ENCODE data around the gene TRIM54. TPM values are rescaled to one million over a fixed set of nuclear protein-coding genes. Genes with fewer than 3 reads are reported as not detected.

Gene TRIM54
- total and polyA plus RNA-seq, 12 donors = 1.2 to 47.1 (median 13.9) TPM

GRCh38 chr2:27308359-27308881 is 26.2 kb downstream of the TRIM54 start, which contains the start of gene UCN:
TSS of gene UCN (minus strand) at chr2:27308445. CDS start at chr2:27307895, 550 bp downstream.
- no peak within 1 kb of the TSS for H3K27ac ChIP-seq
- peaks cover 10 to 21% of the 10 kb centered on the region in 2 donors for H3K4me1 ChIP-seq (replicated peaks in 1 of 2)
- peak; percentile 60 to 77 (median 71) for DNase-seq
- H3K9me3 ChIP-seq (replicated peaks in 1 of 3) = no peaks in the 10 kb centered on the region
- intact Hi-C loops (cut with DNase I) = loop anchor here in 1 of 2 donors (10.0 kb wide), 1 partner anchor 64 kb away; no protein-coding TSS in a partner anchor
- TF ChIP-seq, protein P1, sequence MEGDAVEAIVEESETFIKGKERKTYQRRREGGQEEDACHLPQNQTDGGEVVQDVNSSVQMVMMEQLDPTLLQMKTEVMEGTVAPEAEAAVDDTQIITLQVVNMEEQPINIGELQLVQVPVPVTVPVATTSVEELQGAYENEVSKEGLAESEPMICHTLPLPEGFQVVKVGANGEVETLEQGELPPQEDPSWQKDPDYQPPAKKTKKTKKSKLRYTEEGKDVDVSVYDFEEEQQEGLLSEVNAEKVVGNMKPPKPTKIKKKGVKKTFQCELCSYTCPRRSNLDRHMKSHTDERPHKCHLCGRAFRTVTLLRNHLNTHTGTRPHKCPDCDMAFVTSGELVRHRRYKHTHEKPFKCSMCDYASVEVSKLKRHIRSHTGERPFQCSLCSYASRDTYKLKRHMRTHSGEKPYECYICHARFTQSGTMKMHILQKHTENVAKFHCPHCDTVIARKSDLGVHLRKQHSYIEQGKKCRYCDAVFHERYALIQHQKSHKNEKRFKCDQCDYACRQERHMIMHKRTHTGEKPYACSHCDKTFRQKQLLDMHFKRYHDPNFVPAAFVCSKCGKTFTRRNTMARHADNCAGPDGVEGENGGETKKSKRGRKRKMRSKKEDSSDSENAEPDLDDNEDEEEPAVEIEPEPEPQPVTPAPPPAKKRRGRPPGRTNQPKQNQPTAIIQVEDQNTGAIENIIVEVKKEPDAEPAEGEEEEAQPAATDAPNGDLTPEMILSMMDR (IDR thresholded peaks at IDR 0.05) = no peak
- no peak for TF ChIP-seq POLR2A (IDR thresholded peaks at IDR 0.05)
- peaks cover 19% of the 10 kb centered on the region for H3K27me3 ChIP-seq
- 28 to 51% (median 29%) methylated on average over 7 to 25 of the region's 25 CpGs for WGBS, 4 donors
- peaks cover 0 to 6% of the 10 kb centered on the region in 2 donors for H3K36me3 ChIP-seq (replicated peaks in 1 of 2)
- H3K4me3 ChIP-seq = no peak within 1 kb of the TSS

DNA sequence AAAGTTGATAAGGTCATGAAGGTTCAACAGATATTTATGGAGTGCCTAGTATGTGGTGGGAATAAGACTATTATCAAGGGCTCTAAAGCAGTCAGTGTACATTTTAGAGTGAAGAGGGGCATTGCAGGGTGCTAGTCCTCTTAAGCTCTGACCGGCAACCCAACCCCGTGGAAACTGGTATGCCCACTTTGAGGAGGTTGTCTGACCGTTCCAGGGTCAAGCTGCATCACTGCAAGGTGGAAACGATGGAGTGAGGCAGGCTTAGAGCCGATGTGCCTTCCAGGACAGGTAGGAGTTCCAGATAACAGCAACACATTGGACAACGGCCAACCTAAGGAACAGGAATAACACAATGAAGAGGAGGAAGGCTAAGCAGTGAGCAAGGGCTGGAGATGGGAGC is 27.4 kb downstream of the TRIM54 start:
- H3K36me3 ChIP-seq (replicated peaks in 1 of 2) = peaks cover 0 to 6% of the 10 kb centered on the region in 2 donors
- TF ChIP-seq, protein P1 (IDR thresholded peaks at IDR 0.05) = no peak
- TF ChIP-seq POLR2A (IDR thresholded peaks at IDR 0.05) = no peak
- DNase-seq = no peak
- H3K27me3 ChIP-seq = peaks cover 19% of the 10 kb centered on the region
- H3K4me1 ChIP-seq (replicated peaks in 1 of 2) = peaks cover 10 to 21% of the 10 kb centered on the region in 2 donors
- intact Hi-C loops (cut with DNase I) = loop anchor here in 1 of 2 donors (10.0 kb wide), 1 partner anchor 65 kb away; no protein-coding TSS in a partner anchor
- no peaks in the 10 kb centered on the region for H3K9me3 ChIP-seq (replicated peaks in 1 of 3)
- WGBS, 4 donors = 91 to 93% (median 92%) methylated on average over 6 of the region's 6 CpGs
- H3K27ac ChIP-seq = no peak overlapping the region
- no peak overlapping the region for H3K4me3 ChIP-seq

DNA sequence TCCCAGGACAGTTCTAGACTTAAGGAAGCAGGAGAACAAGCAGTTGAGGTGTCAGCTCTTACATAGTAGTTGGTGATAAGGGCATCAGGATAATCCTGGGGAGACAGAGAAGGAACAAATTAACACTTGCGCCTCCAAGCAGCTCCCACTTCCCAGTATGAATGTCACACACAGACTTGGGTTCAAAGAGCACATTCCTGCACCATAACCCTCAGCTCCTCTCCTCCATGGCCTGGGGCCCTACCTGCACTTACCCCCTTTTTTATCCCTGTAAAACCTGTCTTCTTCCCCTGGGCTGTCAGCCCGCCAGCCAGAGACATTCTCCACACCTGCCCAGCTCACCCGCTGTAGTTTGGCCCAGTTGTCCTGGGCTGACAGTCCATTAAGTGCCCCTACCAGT is 29.9 kb downstream of the TRIM54 start:
- no peaks in the 10 kb centered on the region for H3K9me3 ChIP-seq (replicated peaks in 1 of 3)
- intact Hi-C loops (cut with DNase I) = no loop called here
- TF ChIP-seq, protein P1 (IDR thresholded peaks at IDR 0.05) = no peak
- no peak for TF ChIP-seq POLR2A (IDR thresholded peaks at IDR 0.05)
- peaks cover 0 to 6% of the 10 kb centered on the region in 2 donors for H3K36me3 ChIP-seq (replicated peaks in 1 of 2)
- H3K27ac ChIP-seq = no peak overlapping the region
- peaks cover 10 to 15% of the 10 kb centered on the region in 2 donors for H3K4me1 ChIP-seq (replicated peaks in 1 of 2)
- H3K27me3 ChIP-seq = peaks cover 10% of the 10 kb centered on the region
- DNase-seq = no peak
- 89 to 100% (median 97%) methylated on average over 2 to 3 of the region's 3 CpGs for WGBS, 4 donors
- no peak overlapping the region for H3K4me3 ChIP-seq

- intact Hi-C loops (cut with DNase I) = no loop called here
- Histone ChIP-seq H3K9me3 (replicated peaks in 1 of 3) (no peaks in the 10 kb centered on the region), H3K36me3 (replicated peaks in 1 of 2) (peaks cover 0 to 6% of the 10 kb centered on the region in 2 donors), H3K4me3 (no peak overlapping the region), H3K27ac (no peak overlapping the region), H3K4me1 (replicated peaks in 1 of 2) (no peaks in the 10 kb centered on the region), H3K27me3 (no peaks in the 10 kb centered on the region)
- TF ChIP-seq POLR2A (IDR thresholded peaks at IDR 0.05) = no peak
- TF ChIP-seq, protein P1 (IDR thresholded peaks at IDR 0.05) = no peak
- 92 to 96% (median 94%) methylated on average over 8 of the region's 8 CpGs for WGBS, 4 donors
- DNase-seq = no peak
Observed at GRCh38 chr2:27313882-27314645, 31.8 kb downstream of the TRIM54 start.

All from adrenal gland (tissue), 12 donors.